Fibroblast of lung (primary cell): ENCODE data around the gene OLA1. TPM values are rescaled to one million over a fixed set of nuclear protein-coding genes. Genes with fewer than 3 reads are reported as not detected.

Experiments
- DNase-seq, 2 donors: peaks; one replicate each; pipeline versions ENCODE4 v3.0.0 to v3.0.0-alpha.2; 2010; ENCODE audit warnings: low read depth in 2 of 2
- H2AFZ ChIP-seq: 2 replicates; pipeline ENCODE4 v1.5.1; 2012; ENCODE audit warnings: low read length, control low read depth, inconsistent platforms
- H3K27ac ChIP-seq: 2 replicates; pipeline ENCODE4 v1.5.1; 2011; ENCODE audit warnings: low read length, control low read depth; ENCODE audit not compliant: insufficient read depth
- H3K27me3 ChIP-seq: 2 replicates; pipeline ENCODE4 v1.5.1; 2011; ENCODE audit warnings: mild to moderate bottlenecking, low read length; ENCODE audit not compliant: control insufficient read depth, insufficient read depth
- H3K36me3 ChIP-seq: 2 replicates; pipeline ENCODE4 v1.5.1; 2011; ENCODE audit warnings: low read length; ENCODE audit not compliant: control insufficient read depth, insufficient read depth
- H3K4me1 ChIP-seq: 2 replicates; pipeline ENCODE4 v1.5.1; 2011; ENCODE audit warnings: low read length; ENCODE audit not compliant: control insufficient read depth, insufficient read depth; ENCODE audit errors: extremely low read depth
- H3K4me2 ChIP-seq: 2 replicates; pipeline ENCODE4 v1.5.1; 2011; ENCODE audit warnings: low read length, control low read depth; ENCODE audit not compliant: insufficient read depth; ENCODE audit errors: extremely low read depth
- H3K4me3 ChIP-seq, 4 experiments: fragments of 200-600 bp in 1 of 4; sonication (generic) in 1 of 4; replicated peaks in 1 of 4; 2 replicates each; pipeline ENCODE4 v1.5.1; 2011 to 2016; ENCODE audit warnings: low read length in 4 of 4, low read depth in 3 of 4, mild to moderate bottlenecking in 3 of 4, control low read depth in 2 of 4, inconsistent platforms in 1 of 4, mixed read lengths in 1 of 4; ENCODE audit not compliant: insufficient read depth in 1 of 4; ENCODE audit errors: control extremely low read depth in 1 of 4
- H3K79me2 ChIP-seq: 2 replicates; pipeline ENCODE4 v1.5.1; 2012; ENCODE audit warnings: mild to moderate bottlenecking, low read length, inconsistent platforms; ENCODE audit not compliant: control insufficient read depth, insufficient read depth
- H3K9ac ChIP-seq: 2 replicates; pipeline ENCODE4 v1.5.1; 2011; ENCODE audit warnings: mild to moderate bottlenecking, low read length, control low read depth; ENCODE audit not compliant: insufficient read depth
- H3K9me3 ChIP-seq: 2 replicates; pipeline ENCODE4 v1.5.1; 2012; ENCODE audit warnings: low read depth, low read length; ENCODE audit not compliant: control insufficient read depth, insufficient read depth
- H4K20me1 ChIP-seq: 2 replicates; pipeline ENCODE4 v1.5.1; 2011; ENCODE audit warnings: low read length; ENCODE audit not compliant: control insufficient read depth, insufficient read depth; ENCODE audit errors: extremely low read depth
- EZH2 ChIP-seq: IDR thresholded peaks from 2 replicates; pipeline ENCODE4 v1.5.1; 2012; ENCODE audit warnings: low read length, control low read depth, mild to moderate bottlenecking; ENCODE audit errors: missing control alignments
- polyA plus RNA-seq, 2 donors: library from polyadenylated mRNA; depleted of rRNA in 1 of 2; stranded (reverse) in 1 of 2; unstranded in 1 of 2; fragments of >200 nt; gene quantifications; 2 replicates each; pipeline ENCODE4 v1.2.1, GENCODE V29; 2011 to 2012; ENCODE audit warnings: missing spikeins in 1 of 2
- total RNA-seq: library from RNA; depleted of rRNA; stranded (reverse); fragments of >200 nt; gene quantifications from 2 replicates; pipeline ENCODE4 v1.2.1, GENCODE V29; 2014
- TF ChIP-seq, protein P1 (sequence below), 2 donors: IDR thresholded peaks in 1 of 2; conservative IDR thresholded peaks in 1 of 2; 1 replicate in 1 of 2; 2 replicates in 1 of 2; pipeline ENCODE4 v1.5.1; 2011 to 2012; ENCODE audit warnings: low read length in 2 of 2, control low read depth in 1 of 2, inconsistent platforms in 1 of 2, low read depth in 1 of 2, mild to moderate bottlenecking in 1 of 2

The OLA1 gene
- total and polyA plus RNA-seq, 2 donors (not counting 1 experiment from before 2014, with no cell fraction given) = 74.3 to 91.4 TPM

DNA sequence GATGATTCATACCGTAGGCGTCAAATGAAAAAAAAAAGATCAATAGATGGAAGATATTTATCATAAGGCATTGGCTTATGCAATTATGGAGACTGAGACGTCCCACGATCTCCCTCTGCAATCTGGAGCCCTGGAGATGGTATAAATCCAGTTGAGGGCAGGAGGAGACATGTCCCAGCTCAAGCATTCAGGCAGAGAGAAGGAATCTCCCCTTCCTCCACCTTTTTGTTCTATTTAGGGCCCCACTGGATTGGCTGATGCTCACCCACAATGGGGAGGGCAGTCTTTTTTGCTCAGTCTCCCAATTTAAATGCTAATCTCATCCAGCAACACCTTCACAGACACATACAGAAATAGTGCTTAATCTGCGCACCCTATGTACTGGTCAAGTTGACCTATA, 18.0 kb upstream of the OLA1 start:
- no peaks in the 10 kb centered on the region for H3K79me2 ChIP-seq
- no peak overlapping the region for H3K4me3 ChIP-seq
- no peak overlapping the region for H3K27ac ChIP-seq
- H3K9me3 ChIP-seq = no peaks in the 10 kb centered on the region
- no peak overlapping the region for H3K4me2 ChIP-seq
- peaks cover 4% of the 10 kb centered on the region for H3K27me3 ChIP-seq
- H4K20me1 ChIP-seq = no peaks in the 10 kb centered on the region
- H2AFZ ChIP-seq = no peak overlapping the region
- H3K9ac ChIP-seq = no peak overlapping the region
- H3K36me3 ChIP-seq = no peaks in the 10 kb centered on the region
- TF ChIP-seq, protein P1, sequence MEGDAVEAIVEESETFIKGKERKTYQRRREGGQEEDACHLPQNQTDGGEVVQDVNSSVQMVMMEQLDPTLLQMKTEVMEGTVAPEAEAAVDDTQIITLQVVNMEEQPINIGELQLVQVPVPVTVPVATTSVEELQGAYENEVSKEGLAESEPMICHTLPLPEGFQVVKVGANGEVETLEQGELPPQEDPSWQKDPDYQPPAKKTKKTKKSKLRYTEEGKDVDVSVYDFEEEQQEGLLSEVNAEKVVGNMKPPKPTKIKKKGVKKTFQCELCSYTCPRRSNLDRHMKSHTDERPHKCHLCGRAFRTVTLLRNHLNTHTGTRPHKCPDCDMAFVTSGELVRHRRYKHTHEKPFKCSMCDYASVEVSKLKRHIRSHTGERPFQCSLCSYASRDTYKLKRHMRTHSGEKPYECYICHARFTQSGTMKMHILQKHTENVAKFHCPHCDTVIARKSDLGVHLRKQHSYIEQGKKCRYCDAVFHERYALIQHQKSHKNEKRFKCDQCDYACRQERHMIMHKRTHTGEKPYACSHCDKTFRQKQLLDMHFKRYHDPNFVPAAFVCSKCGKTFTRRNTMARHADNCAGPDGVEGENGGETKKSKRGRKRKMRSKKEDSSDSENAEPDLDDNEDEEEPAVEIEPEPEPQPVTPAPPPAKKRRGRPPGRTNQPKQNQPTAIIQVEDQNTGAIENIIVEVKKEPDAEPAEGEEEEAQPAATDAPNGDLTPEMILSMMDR (conservative IDR thresholded peaks at IDR 0.05 in 1 of 2, IDR thresholded peaks at IDR 0.05 in 1 of 2; ENCODE audit: low read depth in 1 of 2, low read length in 2 of 2) = no peak
- no peak for TF ChIP-seq EZH2
- DNase-seq = no peak
- no peaks in the 10 kb centered on the region for H3K4me1 ChIP-seq

DNA sequence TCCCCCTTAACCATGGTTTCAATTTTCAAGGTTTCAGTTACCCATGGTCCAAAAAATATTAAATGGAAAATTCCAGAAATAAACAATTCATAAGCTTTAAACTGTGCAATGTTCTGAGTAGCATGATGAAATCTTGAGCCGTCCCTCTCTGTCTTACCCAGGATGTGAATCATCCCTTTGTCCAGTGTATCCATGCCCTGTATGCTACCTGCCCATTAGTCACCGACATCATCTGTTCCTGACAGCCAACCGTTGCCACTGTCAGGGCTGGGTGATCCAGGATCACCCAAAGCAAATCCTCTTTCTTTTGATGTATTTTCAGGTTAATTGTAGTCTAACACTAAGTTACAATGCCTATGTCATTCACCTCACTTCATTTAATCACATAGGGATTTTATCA, 15.7 kb upstream of the OLA1 start:
- H3K9ac ChIP-seq = no peak overlapping the region
- H3K36me3 ChIP-seq = no peaks in the 10 kb centered on the region
- H3K4me3 ChIP-seq = no peak overlapping the region
- H3K9me3 ChIP-seq = no peaks in the 10 kb centered on the region
- no peaks in the 10 kb centered on the region for H4K20me1 ChIP-seq
- no peak overlapping the region for H2AFZ ChIP-seq
- H3K27ac ChIP-seq = no peak overlapping the region
- no peaks in the 10 kb centered on the region for H3K4me1 ChIP-seq
- H3K27me3 ChIP-seq = peaks cover 4% of the 10 kb centered on the region
- H3K79me2 ChIP-seq = no peaks in the 10 kb centered on the region
- peak; percentile 65 to 83 for DNase-seq
- H3K4me2 ChIP-seq = no peak overlapping the region
- no peak for TF ChIP-seq EZH2
- TF ChIP-seq, protein P1 (conservative IDR thresholded peaks at IDR 0.05 in 1 of 2, IDR thresholded peaks at IDR 0.05 in 1 of 2; ENCODE audit: low read depth in 1 of 2, low read length in 2 of 2) = no peak

DNA sequence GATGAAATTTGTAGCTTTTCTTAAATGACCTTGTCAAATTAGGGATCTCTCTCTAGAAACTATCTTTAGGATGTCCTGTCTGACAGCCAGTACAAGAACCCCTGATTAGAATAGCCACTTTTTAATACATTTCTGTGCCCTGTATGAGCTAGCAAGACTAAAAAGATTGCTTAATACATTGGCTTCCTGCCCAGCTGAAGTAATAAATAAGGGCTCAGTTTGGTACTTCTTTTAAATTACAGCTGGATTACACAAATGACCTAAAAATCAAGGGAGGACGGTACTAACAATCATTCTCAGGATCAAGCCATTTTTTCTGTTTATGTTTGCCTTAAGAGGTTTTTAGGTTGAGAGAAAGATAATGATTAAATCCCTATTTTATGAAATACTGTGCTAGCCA, 11.6 kb upstream of the OLA1 start:
- Histone ChIP-seq H3K4me2 (peak overlapping the region; percentile 8), H3K9me3 (no peaks in the 10 kb centered on the region)

More for the DNA sequence above, 11.6 kb upstream of the OLA1 start:
- TF ChIP-seq EZH2 = no peak
- TF ChIP-seq, protein P1 (conservative IDR thresholded peaks at IDR 0.05 in 1 of 2, IDR thresholded peaks at IDR 0.05 in 1 of 2; ENCODE audit: low read depth in 1 of 2, low read length in 2 of 2) = no peak
- Histone ChIP-seq H2AFZ (no peak overlapping the region), H4K20me1 (no peaks in the 10 kb centered on the region), H3K4me1 (no peaks in the 10 kb centered on the region), H3K4me3 (no peak overlapping the region), H3K27me3 (no peaks in the 10 kb centered on the region), H3K79me2 (no peaks in the 10 kb centered on the region), H3K27ac (no peak overlapping the region), H3K36me3 (no peaks in the 10 kb centered on the region), H3K9ac (no peak overlapping the region)
- peak; percentile 59 to 97 for DNase-seq
